Right lobe of liver (tissue), 4 donors: ENCODE data around the gene UTS2R.

ENCODE experiments used
- POLR2A ChIP-seq: fragments of 450-650 bp; IDR thresholded peaks from one replicate; pipeline ENCODE4 v1.6.1; 2017; ENCODE audit warnings: antibody characterized with exemption, mild to moderate bottlenecking
- TF ChIP-seq, protein P1 (sequence below), 4 donors: fragments of 200-600 bp in 3 of 4; fragments of 450-650 bp in 1 of 4; IDR thresholded peaks; one replicate each; pipeline versions ENCODE4 v1.5.1 to v1.8.0; 2016 to 2022; ENCODE audit warnings: antibody characterized with exemption in 4 of 4, mild to moderate bottlenecking in 2 of 4
- donor health status: DM: no; HTN: no; CAD: no.
- donor health status: DM: no; HTN: no; CAD: no.
- donor health status: DM: no; HTN: yes; CAD: no.

DNA sequence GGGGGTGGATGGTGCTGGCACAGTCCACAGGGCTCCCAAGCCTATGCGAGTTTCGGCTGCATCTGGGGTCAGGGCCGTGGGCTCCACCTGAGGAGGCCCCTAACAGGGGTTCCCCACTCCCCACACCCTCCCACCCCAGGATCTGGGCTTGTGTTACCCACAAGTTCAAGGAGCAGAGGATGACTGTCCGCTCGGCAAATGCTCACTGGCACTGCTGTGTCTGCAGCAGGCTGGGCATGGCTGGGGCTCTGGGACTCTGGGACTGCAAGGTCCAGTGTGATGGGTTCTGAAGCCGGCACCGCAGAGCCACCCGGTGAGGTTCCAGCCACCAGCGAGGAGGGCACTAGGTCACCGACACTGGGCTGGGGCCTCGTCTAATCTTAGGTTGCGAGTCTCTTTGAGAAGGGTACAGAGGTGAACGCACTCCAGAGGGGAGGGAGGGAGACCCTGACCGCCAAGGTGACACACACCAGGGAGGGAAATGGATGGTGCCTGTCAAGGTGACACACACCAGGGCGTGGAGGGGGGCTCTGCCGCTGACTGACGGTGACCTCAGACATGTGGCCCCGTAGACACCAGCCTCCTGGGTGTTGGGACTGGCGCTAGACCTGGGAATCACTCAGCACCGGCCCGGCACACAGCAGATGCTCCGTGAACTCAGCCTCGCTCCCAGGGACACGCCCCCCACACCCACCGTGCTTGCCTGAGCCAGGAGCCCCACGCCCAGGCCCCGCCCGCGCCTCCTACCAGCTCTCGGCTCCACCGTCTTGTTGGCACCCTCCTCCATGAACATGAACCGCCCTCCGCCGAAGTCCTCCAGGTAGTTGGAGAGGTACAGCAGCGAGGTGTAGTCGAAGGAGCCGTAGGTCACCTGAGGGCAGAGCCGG is 26.1 kb downstream of the UTS2R start:
- TF ChIP-seq, protein P1, sequence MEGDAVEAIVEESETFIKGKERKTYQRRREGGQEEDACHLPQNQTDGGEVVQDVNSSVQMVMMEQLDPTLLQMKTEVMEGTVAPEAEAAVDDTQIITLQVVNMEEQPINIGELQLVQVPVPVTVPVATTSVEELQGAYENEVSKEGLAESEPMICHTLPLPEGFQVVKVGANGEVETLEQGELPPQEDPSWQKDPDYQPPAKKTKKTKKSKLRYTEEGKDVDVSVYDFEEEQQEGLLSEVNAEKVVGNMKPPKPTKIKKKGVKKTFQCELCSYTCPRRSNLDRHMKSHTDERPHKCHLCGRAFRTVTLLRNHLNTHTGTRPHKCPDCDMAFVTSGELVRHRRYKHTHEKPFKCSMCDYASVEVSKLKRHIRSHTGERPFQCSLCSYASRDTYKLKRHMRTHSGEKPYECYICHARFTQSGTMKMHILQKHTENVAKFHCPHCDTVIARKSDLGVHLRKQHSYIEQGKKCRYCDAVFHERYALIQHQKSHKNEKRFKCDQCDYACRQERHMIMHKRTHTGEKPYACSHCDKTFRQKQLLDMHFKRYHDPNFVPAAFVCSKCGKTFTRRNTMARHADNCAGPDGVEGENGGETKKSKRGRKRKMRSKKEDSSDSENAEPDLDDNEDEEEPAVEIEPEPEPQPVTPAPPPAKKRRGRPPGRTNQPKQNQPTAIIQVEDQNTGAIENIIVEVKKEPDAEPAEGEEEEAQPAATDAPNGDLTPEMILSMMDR (IDR thresholded peaks at IDR 0.05) = no peak
- no peak for TF ChIP-seq POLR2A
